Ectodermal cell (in vitro differentiated cells): Measurements from ENCODE around the gene SLC7A6OS.

Experiments
- H3K27ac ChIP-seq: 2 replicates; pipeline ENCODE4 v1.7.0; 2013; ENCODE audit warnings: mild to moderate bottlenecking, low read depth, low read length; ENCODE audit not compliant: insufficient read depth, poor library complexity, severe bottlenecking
- H3K27me3 ChIP-seq: 2 replicates; pipeline ENCODE4 v1.7.0; 2013; ENCODE audit warnings: mild to moderate bottlenecking, low read length; ENCODE audit not compliant: insufficient read depth, control insufficient read depth, poor library complexity, severe bottlenecking
- H3K36me3 ChIP-seq: one replicate; pipeline ENCODE4 v1.7.0; 2013; ENCODE audit warnings: low read length; ENCODE audit not compliant: control insufficient read depth, insufficient read depth
- H3K4me1 ChIP-seq: one replicate; pipeline ENCODE4 v1.7.0; 2013; ENCODE audit warnings: low read length; ENCODE audit not compliant: control insufficient read depth, insufficient read depth
- H3K4me3 ChIP-seq: 2 replicates; pipeline ENCODE4 v1.7.0; 2013; ENCODE audit warnings: low read depth, low read length, control low read depth; ENCODE audit not compliant: insufficient read depth
- H3K9me3 ChIP-seq: 2 replicates; pipeline ENCODE4 v1.7.0; 2013; ENCODE audit warnings: mild to moderate bottlenecking, low read length, moderate library complexity; ENCODE audit not compliant: control insufficient read depth
- WGBS, 2 experiments: methylation state at CpG; one replicate each; pipeline ENCODE4 v1.1.7; 2013; ENCODE audit warnings: missing lambda C conversion rate in 2 of 2; 5-methylcytosine and 5-hydroxymethylcytosine counted together

SLC7A6OS gene

GRCh38 chr16:68269793-68270192 lies 41.0 kb downstream of the SLC7A6OS start:
- Histone ChIP-seq H3K27ac (no peak overlapping the region), H3K4me3 (no peak overlapping the region), H3K9me3 (no peaks in the 10 kb centered on the region), H3K36me3 (no peaks in the 10 kb centered on the region), H3K4me1 (peaks cover 17% of the 10 kb centered on the region), H3K27me3 (peaks cover 8% of the 10 kb centered on the region)
- WGBS, 2 experiments = 92 to 94% methylated on average over 4 of the region's 4 CpGs

DNA sequence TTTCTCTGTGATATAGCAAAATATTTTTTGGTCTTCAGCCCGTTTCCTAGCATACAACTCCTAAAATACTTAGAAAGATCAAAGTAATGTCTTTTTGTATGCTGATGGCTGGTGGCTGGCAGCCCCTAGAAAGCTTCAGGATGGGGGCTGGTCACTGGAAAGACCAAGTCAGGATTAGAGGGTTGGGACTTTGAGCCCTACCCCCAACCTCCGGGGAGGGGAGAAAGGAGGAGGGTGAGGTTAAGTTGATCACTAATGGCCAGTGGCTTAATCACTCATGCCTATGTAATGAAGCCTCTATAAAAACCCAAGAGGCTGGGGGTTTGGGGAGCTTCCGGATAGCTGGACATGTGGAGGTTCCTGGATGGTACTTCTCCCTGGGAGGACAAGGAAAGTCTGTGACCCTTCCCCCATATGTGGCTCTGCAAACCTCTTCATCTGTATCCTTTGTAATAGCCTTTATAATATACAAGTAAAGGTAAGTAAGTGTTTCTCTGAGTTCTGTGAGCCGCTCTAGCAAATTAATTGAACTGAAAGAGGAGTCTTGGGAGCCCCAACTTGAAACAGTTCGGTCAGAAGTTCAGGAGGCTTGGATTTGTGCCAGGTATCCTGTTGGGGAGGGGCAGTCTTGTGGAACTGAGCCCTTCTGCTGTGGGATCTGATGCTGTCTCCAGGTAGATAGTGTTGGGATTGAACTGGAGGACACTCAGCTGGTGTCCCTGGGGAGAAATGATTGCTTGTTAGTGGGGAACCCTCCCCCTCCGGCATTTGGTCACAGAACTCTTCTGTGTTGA lies 42.9 kb downstream of the SLC7A6OS start:
- peaks cover 17% of the 10 kb centered on the region for H3K4me1 ChIP-seq
- H3K27me3 ChIP-seq = peaks cover 23% of the 10 kb centered on the region
- H3K4me3 ChIP-seq = no peak overlapping the region
- no peak overlapping the region for H3K27ac ChIP-seq
- no peaks in the 10 kb centered on the region for H3K9me3 ChIP-seq
- no peaks in the 10 kb centered on the region for H3K36me3 ChIP-seq
- WGBS, 2 experiments = 49 to 59% methylated on average over 5 of the region's 6 CpGs

GRCh38 chr16:68265078-68265920 lies 45.4 kb downstream of the SLC7A6OS start:
- Histone ChIP-seq H3K36me3 (no peaks in the 10 kb centered on the region), H3K27ac (no peak overlapping the region), H3K9me3 (no peaks in the 10 kb centered on the region), H3K27me3 (peaks cover 23% of the 10 kb centered on the region), H3K4me3 (peak overlapping the region; percentile 83), H3K4me1 (peaks cover 17% of the 10 kb centered on the region)
- 18 to 23% methylated on average over 23 of the region's 23 CpGs for WGBS, 2 experiments

DNA sequence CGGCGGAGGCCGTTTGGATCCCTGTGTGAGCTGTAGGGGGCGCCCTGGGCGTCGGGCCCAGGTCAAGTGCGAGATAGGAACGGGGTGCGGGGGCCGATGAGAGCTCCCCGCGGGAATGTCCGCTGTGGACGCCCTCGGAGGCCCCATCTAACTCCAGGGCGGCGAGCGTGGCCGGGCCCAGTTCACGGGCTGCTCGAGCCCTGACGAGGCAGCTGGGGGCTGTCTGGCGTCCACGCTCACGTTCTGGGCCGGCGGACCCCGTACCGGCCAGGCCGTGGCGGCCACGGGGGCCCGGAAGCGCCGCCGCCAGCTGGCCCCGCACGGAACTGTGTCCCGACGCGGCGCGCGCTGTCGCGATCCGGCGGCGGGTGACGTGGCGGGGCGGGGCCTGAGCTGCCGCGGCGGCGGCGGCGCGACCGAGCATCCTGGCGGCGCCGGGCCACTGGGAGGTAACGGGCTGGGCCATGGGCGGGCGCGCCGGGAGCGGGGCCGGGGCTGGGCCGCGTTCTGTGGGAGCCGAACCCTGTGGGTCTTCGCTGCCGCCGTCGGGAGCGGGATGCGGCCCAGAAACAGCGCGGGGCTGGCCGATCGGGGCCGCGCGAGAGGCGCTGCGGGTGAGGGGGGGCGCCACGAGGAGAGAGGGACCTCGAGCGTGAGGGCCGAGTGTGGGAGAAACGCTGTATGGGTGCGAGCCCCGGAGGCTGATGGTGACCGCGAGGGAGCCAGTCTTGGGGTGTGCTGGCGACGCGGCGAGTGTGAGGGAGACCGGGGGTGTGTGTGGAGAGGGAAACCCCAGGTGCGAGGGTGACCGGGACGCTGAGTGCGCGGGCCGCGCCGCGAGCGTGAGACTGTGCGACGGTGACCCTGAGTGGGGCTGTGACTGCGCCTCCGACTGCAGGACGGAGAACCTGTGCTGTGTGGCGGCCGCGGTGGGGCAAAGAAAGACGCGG lies 46.3 kb downstream of the SLC7A6OS start, which contains the start of gene SLC7A6:
Gene SLC7A6, plus strand, starts transcription at position 399 of the 950 bp plus-strand sequence. CDS start 10,201 bp downstream, outside the sequence.
- H3K9me3 ChIP-seq = no peaks in the 10 kb centered on the region
- peaks cover 17% of the 10 kb centered on the region for H3K4me1 ChIP-seq
- WGBS, 2 experiments = 1% methylated on average over 123 of the region's 123 CpGs
- H3K4me3 ChIP-seq = peak within 1 kb of the TSS; percentile 83
- no peak within 1 kb of the TSS for H3K27ac ChIP-seq
- no peaks in the 10 kb centered on the region for H3K36me3 ChIP-seq
- H3K27me3 ChIP-seq = peaks cover 23% of the 10 kb centered on the region

DNA sequence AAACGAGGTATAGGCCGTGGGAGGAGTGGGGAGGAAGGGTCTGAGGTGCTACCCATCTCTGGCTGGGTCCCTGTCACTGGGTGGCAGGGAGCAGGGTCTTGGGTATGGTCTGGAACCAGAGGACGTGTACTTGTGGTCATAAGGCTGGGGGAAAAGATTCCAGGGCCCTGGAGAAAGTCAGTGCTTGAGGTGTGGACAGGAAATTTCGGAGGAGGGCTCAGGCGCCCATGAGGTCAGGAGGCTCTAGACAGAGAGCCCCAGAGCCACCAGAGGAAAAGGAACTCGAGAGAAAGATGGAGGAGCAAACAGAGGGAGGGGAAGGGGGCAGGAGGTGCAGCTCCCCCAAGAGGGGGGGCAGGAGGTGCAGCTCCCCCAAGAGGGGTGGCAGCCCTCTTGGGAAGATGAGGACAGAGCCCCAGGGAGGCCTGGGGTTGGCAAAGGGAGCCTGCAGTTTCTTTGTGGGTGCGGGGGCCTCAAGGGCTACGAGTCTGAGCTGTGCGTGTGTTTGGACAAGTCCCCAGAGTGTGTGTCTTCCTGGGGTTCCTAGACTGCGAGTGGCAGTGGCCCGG lies 47.1 kb downstream of the SLC7A6OS start:
- no peak overlapping the region for H3K27ac ChIP-seq
- H3K4me1 ChIP-seq = peaks cover 14% of the 10 kb centered on the region
- H3K4me3 ChIP-seq = peak overlapping the region; percentile 83
- peaks cover 23% of the 10 kb centered on the region for H3K27me3 ChIP-seq
- 46 to 47% methylated on average over 11 of the region's 11 CpGs for WGBS, 2 experiments
- H3K9me3 ChIP-seq = no peaks in the 10 kb centered on the region
- H3K36me3 ChIP-seq = no peaks in the 10 kb centered on the region

DNA sequence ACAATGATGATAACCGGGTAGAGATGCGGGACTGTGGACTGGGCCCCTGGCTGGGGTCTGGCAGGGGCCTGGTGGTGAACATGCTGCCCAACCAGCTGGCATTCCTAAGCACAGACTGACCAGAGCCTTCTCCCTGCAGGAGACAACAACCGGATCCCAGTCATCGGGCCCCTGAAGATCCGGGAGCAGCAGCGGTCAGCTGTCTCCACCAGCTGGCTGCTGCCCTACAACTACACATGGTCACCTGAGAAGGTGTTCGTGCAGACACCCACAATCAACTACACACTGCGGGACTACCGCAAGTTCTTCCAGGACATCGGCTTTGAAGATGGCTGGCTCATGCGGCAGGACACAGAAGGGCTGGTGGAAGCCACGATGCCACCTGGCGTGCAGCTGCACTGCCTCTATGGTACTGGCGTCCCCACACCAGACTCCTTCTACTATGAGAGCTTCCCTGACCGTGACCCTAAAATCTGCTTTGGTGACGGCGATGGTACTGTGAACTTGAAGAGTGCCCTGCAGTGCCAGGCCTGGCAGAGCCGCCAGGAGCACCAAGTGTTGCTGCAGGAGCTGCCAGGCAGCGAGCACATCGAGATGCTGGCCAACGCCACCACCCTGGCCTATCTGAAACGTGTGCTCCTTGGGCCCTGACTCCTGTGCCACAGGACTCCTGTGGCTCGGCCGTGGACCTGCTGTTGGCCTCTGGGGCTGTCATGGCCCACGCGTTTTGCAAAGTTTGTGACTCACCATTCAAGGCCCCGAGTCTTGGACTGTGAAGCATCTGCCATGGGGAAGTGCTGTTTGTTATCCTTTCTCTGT lies 51.5 kb downstream of the SLC7A6OS start:
- WGBS, 2 experiments = 94 to 95% methylated on average over 27 of the region's 27 CpGs

GRCh38 chr16:68257906-68258800 lies 52.6 kb downstream of the SLC7A6OS start:
- Histone ChIP-seq H3K27me3 (peaks cover 2% of the 10 kb centered on the region), H3K4me3 (no peak overlapping the region), H3K36me3 (no peaks in the 10 kb centered on the region), H3K4me1 (peaks cover 5% of the 10 kb centered on the region), H3K27ac (no peak overlapping the region), H3K9me3 (no peaks in the 10 kb centered on the region)
- 90% methylated on average over 13 of the region's 13 CpGs for WGBS, 2 experiments

More for the DNA sequence above, 51.5 kb downstream of the SLC7A6OS start:
- Histone ChIP-seq H3K27ac (no peak overlapping the region), H3K36me3 (no peaks in the 10 kb centered on the region), H3K4me1 (peaks cover 5% of the 10 kb centered on the region), H3K4me3 (no peak overlapping the region), H3K9me3 (no peaks in the 10 kb centered on the region), H3K27me3 (peaks cover 11% of the 10 kb centered on the region)

DNA sequence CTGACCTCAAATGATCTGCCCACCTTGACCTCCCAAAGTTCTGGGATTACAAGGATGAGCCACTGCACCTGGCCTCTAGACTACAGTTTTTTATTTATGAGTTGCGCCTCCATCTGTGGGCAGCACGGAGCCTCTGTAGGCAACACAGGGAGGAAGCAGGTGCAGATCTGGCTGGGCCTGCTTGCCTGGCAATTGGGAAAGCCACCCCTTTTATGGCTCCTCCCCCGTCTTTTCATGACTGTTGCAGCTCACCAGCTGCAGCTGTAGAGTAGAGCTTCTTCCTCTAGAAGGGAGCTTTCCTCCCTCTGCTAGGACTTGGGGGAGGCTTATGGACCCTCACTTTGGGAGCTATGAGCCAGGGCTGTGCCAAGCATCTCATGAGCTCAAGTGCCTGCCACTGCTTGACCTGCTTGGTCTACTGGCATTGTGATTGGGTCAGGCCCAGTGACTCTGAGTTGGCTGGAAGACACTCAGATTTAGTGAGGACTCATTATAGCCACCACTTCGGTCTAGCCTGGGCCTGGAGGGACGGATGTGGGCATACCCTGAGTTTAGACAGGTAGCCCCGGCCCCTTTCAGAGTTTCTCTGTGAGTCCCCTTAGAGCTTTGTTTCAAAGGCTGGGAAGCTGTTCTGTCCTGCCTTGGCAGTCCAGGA lies 53.4 kb downstream of the SLC7A6OS start:
- Histone ChIP-seq H3K4me1 (peaks cover 5% of the 10 kb centered on the region), H3K9me3 (no peaks in the 10 kb centered on the region), H3K27ac (no peak overlapping the region), H3K4me3 (no peak overlapping the region), H3K36me3 (no peaks in the 10 kb centered on the region), H3K27me3 (no peaks in the 10 kb centered on the region)
- WGBS, 2 experiments = 90 to 94% methylated on average over 6 of the region's 6 CpGs
